Measurements from ENCODE around the gene DHX34. TPM values are rescaled to one million over a fixed set of nuclear protein-coding genes. Genes with fewer than 3 reads are reported as not detected.
"Not testable (repeated sequence)": the region's sequence is repeated elsewhere in the genome, so short reads cannot be mapped to it uniquely, and the experiment has no call there.

Gene DHX34, protein sequence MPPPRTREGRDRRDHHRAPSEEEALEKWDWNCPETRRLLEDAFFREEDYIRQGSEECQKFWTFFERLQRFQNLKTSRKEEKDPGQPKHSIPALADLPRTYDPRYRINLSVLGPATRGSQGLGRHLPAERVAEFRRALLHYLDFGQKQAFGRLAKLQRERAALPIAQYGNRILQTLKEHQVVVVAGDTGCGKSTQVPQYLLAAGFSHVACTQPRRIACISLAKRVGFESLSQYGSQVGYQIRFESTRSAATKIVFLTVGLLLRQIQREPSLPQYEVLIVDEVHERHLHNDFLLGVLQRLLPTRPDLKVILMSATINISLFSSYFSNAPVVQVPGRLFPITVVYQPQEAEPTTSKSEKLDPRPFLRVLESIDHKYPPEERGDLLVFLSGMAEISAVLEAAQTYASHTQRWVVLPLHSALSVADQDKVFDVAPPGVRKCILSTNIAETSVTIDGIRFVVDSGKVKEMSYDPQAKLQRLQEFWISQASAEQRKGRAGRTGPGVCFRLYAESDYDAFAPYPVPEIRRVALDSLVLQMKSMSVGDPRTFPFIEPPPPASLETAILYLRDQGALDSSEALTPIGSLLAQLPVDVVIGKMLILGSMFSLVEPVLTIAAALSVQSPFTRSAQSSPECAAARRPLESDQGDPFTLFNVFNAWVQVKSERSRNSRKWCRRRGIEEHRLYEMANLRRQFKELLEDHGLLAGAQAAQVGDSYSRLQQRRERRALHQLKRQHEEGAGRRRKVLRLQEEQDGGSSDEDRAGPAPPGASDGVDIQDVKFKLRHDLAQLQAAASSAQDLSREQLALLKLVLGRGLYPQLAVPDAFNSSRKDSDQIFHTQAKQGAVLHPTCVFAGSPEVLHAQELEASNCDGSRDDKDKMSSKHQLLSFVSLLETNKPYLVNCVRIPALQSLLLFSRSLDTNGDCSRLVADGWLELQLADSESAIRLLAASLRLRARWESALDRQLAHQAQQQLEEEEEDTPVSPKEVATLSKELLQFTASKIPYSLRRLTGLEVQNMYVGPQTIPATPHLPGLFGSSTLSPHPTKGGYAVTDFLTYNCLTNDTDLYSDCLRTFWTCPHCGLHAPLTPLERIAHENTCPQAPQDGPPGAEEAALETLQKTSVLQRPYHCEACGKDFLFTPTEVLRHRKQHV
- total RNA-seq, result 31.7 to 31.9 TPM (median 31.7 TPM) in 3 replicates

DNA sequence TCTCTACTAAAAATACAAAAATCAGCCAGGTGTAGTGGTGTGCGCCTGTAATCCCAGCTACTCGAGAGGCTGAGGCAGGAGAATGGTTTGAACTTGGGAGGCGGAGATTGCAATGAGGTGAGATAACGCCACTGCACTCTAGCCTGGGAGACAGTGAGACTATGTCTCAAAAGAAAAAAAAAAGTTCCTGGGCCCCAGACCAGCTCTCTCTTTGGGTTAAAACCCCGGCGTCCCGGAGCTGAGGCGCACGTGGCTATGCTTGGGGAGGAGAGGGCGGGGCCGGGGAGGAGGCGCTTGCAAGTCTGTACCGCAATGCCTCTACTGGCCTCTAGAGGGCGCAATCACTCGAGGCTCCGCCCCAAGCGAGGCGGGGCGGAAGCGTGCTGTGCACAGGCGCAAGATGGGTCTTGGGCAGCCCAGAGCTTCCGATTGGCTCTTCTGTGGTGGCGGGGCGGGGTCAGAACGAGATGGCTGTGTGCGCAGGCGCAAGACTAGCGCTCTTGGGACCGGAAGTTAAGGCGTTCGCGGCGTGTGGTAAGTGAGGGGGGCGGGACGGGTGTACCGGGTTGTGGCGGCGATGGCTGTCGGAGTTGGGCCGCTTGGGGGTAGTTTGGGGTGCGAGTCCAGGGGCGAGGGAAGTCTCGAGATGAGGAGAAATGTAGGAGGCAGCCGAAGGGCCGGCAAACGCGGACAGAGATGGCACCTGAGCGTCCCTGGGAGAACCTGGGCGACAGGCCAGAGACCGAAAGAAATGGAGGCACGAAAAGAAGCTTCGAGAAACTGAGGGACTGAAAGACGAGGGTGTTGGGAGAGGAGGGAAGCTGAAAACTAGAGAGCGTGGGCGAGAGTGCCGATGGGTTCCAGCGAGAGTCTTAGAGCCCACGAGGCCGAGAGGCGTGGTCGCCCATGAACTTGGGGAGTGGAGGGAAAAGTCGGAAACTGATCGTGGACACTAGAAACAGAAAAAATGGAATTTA is at the start of gene DHX34:
Gene DHX34 (plus strand): TSS at position 497 of the 977 bp plus-strand sequence. CDS start 3,716 bp downstream, outside the sequence.
- peaks cover 21% of the 10 kb centered on the region for H3K4me1 Mint-ChIP-seq

DNA sequence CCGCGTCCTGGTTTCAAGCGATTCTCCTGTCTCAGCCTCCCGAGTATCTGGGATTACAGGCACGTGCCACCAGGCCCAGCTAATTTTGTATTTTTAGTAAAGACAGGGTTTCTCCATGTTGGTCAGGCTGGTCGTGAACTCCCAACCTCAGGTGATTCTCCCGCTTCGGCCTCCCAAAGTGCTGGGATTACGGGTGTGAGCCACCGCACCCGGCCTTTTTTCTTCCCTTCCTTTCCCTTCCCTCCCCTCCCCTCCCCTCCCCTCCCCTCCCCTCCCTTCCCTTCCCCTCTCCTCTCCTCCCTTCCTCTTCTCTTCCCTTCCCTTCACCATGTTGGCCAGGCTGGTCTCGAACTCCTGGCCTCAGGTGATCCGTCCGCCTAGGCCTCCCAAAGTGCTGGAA is 48.2 kb upstream of the DHX34 start:
- not testable (repeated sequence) for H3K4me1 Mint-ChIP-seq; H3K36me3 Mint-ChIP-seq; H3K9me3 Mint-ChIP-seq; H3K27ac Mint-ChIP-seq; DNase-seq (ENCODE audit: low spot score in 2 of 2, unreplicated experiment in 2 of 2); H3K4me3 Mint-ChIP-seq; H3K27me3 Mint-ChIP-seq (ENCODE audit: low read depth)

More for the DNA sequence above, at the start of gene DHX34:
- Mint-ChIP-seq H3K27me3 (ENCODE audit: low read depth) (no peaks in the 10 kb centered on the region), H3K27ac (peak within 1 kb of the TSS; percentile 92), H3K9me3 (no peaks in the 10 kb centered on the region), H3K4me3 (peak within 1 kb of the TSS; percentile 95), H3K36me3 (peaks cover 9% of the 10 kb centered on the region)
- TF ChIP-seq, protein P1, sequence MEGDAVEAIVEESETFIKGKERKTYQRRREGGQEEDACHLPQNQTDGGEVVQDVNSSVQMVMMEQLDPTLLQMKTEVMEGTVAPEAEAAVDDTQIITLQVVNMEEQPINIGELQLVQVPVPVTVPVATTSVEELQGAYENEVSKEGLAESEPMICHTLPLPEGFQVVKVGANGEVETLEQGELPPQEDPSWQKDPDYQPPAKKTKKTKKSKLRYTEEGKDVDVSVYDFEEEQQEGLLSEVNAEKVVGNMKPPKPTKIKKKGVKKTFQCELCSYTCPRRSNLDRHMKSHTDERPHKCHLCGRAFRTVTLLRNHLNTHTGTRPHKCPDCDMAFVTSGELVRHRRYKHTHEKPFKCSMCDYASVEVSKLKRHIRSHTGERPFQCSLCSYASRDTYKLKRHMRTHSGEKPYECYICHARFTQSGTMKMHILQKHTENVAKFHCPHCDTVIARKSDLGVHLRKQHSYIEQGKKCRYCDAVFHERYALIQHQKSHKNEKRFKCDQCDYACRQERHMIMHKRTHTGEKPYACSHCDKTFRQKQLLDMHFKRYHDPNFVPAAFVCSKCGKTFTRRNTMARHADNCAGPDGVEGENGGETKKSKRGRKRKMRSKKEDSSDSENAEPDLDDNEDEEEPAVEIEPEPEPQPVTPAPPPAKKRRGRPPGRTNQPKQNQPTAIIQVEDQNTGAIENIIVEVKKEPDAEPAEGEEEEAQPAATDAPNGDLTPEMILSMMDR (IDR thresholded peaks at IDR 0.05; ENCODE audit: unreplicated experiment), result peak; percentile 97
- DNase-seq (ENCODE audit: low spot score in 2 of 2, unreplicated experiment in 2 of 2), result peak; percentile 96 to 99

DNA sequence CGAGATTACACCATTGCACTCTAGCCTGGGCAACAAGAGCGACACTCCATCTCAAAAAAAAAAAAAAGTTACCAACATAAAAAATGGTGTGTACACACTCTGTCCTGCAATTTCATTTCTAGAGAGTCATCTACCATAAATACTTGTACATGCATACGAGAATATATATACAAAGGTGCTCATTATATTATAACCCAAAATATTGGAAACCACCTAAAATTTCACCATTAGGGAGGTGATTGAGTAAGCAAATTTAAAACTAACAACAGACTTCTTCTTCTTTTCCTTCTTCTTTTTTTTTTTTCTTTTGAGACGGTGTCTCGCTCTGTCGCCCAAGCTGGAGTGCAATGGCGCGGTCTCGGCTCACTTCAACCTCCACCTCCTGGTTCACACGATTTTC is 46.9 kb upstream of the DHX34 start:
- H3K36me3 Mint-ChIP-seq, result no peaks in the 10 kb centered on the region
- TF ChIP-seq, protein P1 (IDR thresholded peaks at IDR 0.05; ENCODE audit: unreplicated experiment), result no peak
- H3K27ac Mint-ChIP-seq, result no peak overlapping the region
- peaks cover 1% of the 10 kb centered on the region for H3K27me3 Mint-ChIP-seq (ENCODE audit: low read depth)
- H3K4me1 Mint-ChIP-seq, result peaks cover 5% of the 10 kb centered on the region
- H3K4me3 Mint-ChIP-seq, result no peak overlapping the region
- no peaks in the 10 kb centered on the region for H3K9me3 Mint-ChIP-seq
- no peak for DNase-seq (ENCODE audit: low spot score in 2 of 2, unreplicated experiment in 2 of 2)

DNA sequence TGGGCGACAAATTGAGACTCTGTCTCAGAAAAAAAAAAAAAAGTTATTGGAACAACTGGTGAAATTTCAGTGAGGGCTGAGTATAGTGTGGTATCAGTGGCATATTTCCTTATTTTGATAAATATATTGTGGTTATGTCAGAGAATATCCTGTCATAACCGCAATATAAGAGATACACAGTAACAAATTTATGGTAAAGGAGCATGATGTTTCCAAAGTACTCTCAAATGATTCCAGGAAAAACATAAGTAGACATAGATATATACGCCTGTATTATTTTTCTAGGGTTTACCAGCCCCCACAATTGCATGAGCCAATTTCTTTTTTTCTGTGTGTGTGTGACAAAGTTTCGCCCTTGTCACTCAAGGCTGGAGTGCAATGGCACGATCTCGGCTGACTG is 45.1 kb upstream of the DHX34 start:
- H3K36me3 Mint-ChIP-seq, result no peaks in the 10 kb centered on the region
- TF ChIP-seq, protein P1 (IDR thresholded peaks at IDR 0.05; ENCODE audit: unreplicated experiment), result no peak
- DNase-seq (ENCODE audit: low spot score in 2 of 2, unreplicated experiment in 2 of 2), result no peak
- H3K4me1 Mint-ChIP-seq, result peaks cover 5% of the 10 kb centered on the region
- H3K27ac Mint-ChIP-seq, result no peak overlapping the region
- no peak overlapping the region for H3K4me3 Mint-ChIP-seq
- H3K27me3 Mint-ChIP-seq (ENCODE audit: low read depth), result peaks cover 1% of the 10 kb centered on the region
- H3K9me3 Mint-ChIP-seq, result no peaks in the 10 kb centered on the region

DNA sequence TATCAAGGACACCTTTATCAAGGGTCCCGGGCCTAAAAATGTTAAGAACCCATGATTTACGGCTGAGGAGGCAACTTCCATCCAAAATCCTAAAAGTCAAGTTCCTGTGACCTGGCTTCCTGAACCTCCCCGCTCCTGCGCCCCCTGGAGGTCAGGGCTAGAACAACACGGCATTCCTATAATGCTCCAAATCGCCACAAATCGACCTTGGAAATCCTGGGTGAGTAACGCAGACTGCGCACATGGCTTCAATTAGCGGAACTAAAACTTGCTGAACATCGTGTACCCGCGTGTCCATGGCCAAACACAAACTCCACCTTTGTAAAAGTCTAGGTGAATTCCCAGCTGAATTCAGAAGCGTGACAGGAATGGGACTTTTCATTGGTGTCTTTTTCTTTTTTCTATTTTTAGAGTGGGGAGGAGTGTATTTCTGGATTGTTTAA is 43.8 kb upstream of the DHX34 start:
- TF ChIP-seq, protein P1 (IDR thresholded peaks at IDR 0.05; ENCODE audit: unreplicated experiment), result peak; percentile 98
- DNase-seq (ENCODE audit: low spot score in 2 of 2, unreplicated experiment in 2 of 2), result peak; percentile 44 to 79
- no peak overlapping the region for H3K4me3 Mint-ChIP-seq
- no peaks in the 10 kb centered on the region for H3K36me3 Mint-ChIP-seq
- H3K9me3 Mint-ChIP-seq, result no peaks in the 10 kb centered on the region
- H3K4me1 Mint-ChIP-seq, result peaks cover 6% of the 10 kb centered on the region
- peaks cover 1% of the 10 kb centered on the region for H3K27me3 Mint-ChIP-seq (ENCODE audit: low read depth)
- no peak overlapping the region for H3K27ac Mint-ChIP-seq

Data from mesothelial cell of epicardium (in vitro differentiated cells).